SH-SY5Y (cell line): ENCODE measurements around the gene TSGA10IP.

Experiments
- GATA2 ChIP-seq: IDR thresholded peaks from 2 replicates; pipeline ENCODE4 v1.6.1; 2011; ENCODE audit warnings: mild to moderate bottlenecking, low read depth, low read length
- GATA3 ChIP-seq: IDR thresholded peaks from 2 replicates; pipeline ENCODE4 v1.6.1; 2011; ENCODE audit warnings: low read depth, mild to moderate bottlenecking, low read length, moderate library complexity

GRCh38 chr11:66001942-66002647, 56.8 kb downstream of the TSGA10IP start, which contains the start of the genes BANF1 and EIF1AD:
- TF ChIP-seq GATA2 (peak; percentile 32; the same call in 1 of the 2 replicates), GATA3 (no peak)
